Activated naive CD8-positive, alpha-beta T cell treated with anti-CD3 and anti-CD28 coated beads, Interleukin-2, amount 50 U/mL, for 24 hours (primary cell): ENCODE data around the gene TSTD1.

Experiments
- ATAC-seq: fragments of 150-1000 bp; cut with Tn5 transposase; one replicate; pipeline ENCODE4 v1.10.0; 2021
- DNase-seq: peaks from one replicate; pipeline ENCODE4 v3.0.0; 2021
- H3K27ac Mint-ChIP-seq: one replicate; pipeline ENCODE4 v1.8.0; 2021; ENCODE audit warnings: mild to moderate bottlenecking, mixed read lengths
- H3K27me3 Mint-ChIP-seq: one replicate; pipeline ENCODE4 v1.8.0; 2021; ENCODE audit warnings: mixed read lengths
- H3K36me3 Mint-ChIP-seq: one replicate; pipeline ENCODE4 v1.8.0; 2021; ENCODE audit warnings: low read depth, mixed read lengths
- H3K4me1 Mint-ChIP-seq: one replicate; pipeline ENCODE4 v1.8.0; 2021; ENCODE audit warnings: mixed read lengths
- H3K4me3 Mint-ChIP-seq: one replicate; pipeline ENCODE4 v1.8.0; 2021; ENCODE audit warnings: mild to moderate bottlenecking, moderate library complexity, mixed read lengths
- H3K9me3 Mint-ChIP-seq: one replicate; pipeline ENCODE4 v1.8.0; 2021; ENCODE audit warnings: mixed read lengths

TSTD1 gene

DNA sequence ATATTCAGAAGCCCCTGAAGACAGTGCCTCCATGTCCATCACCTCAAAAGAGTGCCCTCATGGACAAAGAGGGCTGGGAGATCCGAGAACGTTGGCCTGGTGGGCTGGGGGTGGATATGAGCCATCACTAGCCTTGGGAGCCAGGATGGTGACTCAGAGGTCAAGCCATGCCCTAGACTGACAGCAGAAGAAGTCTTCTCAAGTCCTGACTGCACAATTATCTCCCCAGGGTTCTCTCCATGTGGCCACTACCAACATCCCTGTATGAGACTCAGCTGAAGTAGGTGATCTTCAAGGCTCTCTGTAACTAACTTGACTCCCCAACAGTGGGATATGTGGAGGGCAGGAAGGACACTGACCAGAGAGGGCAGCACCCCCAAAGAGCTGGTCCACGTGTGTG lies 14.1 kb upstream of the TSTD1 start:
- H3K9me3 Mint-ChIP-seq: no peaks in the 10 kb centered on the region
- H3K4me1 Mint-ChIP-seq: peaks cover 14% of the 10 kb centered on the region
- H3K36me3 Mint-ChIP-seq: peaks cover 70% of the 10 kb centered on the region
- ATAC-seq (no peak), DNase-seq (no peak)
- no peaks in the 10 kb centered on the region for H3K27me3 Mint-ChIP-seq
- H3K27ac Mint-ChIP-seq: peak overlapping the region; percentile 49
- H3K4me3 Mint-ChIP-seq: no peak overlapping the region

DNA sequence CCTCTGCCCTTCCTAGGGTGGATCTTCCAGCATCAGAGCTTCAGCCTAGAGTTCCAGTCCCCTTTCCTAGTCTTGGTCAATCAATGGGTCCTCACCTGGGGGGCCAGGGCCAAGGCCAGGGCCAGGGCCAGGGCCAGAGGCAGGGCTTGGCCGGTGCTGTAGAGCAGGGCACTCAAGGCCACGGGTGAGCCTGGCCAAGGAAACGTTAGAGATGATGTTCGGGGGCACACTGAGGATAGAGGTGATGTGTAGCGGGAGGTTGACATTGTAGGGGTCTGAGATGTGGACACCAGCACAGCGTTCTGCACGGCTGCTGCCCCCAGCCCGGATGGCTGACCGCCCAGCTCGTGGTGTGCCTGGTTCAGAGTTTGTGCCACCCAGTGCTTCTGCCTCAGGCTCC lies 12.5 kb upstream of the TSTD1 start:
- Mint-ChIP-seq H3K4me1 (peaks cover 21% of the 10 kb centered on the region), H3K9me3 (peaks cover 4% of the 10 kb centered on the region), H3K4me3 (no peak overlapping the region), H3K36me3 (peaks cover 70% of the 10 kb centered on the region), H3K27me3 (no peaks in the 10 kb centered on the region), H3K27ac (no peak overlapping the region)
- ATAC-seq (no peak), DNase-seq (no peak)

DNA sequence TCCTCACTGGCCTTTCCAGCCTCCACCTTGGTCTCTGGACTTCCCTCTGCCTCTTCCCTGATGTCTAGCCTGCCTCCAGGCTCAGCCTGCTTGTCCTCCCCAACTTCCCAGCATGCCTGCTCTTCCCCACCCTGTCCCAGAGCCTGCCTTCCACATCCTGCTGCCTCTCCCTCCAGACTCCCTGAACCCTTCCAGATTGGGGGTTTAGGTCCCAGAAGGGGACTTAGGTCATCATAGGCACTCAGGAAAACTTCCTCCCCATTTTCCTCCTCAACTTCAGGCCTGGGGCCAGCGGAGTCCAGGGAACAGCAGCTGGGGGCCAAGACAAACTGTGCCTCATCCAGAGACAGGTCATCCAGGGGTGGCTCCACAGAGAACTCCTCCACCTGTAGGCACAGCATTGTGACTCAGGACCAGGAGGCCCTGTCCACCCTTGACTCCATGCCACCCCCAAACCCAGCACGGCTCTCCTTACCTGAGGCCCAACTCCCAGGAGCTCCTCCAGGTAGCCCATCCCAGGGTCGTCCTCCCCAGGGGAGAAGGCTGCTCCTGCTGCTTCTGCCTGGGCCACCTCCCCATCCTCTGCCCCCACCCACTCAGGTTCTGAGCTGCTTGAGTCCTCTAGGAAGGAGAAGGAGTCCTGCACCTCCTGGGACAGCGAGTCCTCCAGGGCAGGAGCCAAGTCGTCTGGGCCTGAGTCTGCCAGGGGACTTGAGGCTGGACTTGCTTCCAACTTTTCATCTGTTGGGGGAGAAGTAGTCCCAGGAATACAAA lies 10.4 kb upstream of the TSTD1 start:
- Mint-ChIP-seq H3K9me3 (peaks cover 4% of the 10 kb centered on the region), H3K27me3 (no peaks in the 10 kb centered on the region), H3K36me3 (peaks cover 77% of the 10 kb centered on the region), H3K27ac (peak overlapping the region; percentile 0), H3K4me1 (peaks cover 35% of the 10 kb centered on the region), H3K4me3 (no peak overlapping the region)
- ATAC-seq (no peak), DNase-seq (no peak)

DNA sequence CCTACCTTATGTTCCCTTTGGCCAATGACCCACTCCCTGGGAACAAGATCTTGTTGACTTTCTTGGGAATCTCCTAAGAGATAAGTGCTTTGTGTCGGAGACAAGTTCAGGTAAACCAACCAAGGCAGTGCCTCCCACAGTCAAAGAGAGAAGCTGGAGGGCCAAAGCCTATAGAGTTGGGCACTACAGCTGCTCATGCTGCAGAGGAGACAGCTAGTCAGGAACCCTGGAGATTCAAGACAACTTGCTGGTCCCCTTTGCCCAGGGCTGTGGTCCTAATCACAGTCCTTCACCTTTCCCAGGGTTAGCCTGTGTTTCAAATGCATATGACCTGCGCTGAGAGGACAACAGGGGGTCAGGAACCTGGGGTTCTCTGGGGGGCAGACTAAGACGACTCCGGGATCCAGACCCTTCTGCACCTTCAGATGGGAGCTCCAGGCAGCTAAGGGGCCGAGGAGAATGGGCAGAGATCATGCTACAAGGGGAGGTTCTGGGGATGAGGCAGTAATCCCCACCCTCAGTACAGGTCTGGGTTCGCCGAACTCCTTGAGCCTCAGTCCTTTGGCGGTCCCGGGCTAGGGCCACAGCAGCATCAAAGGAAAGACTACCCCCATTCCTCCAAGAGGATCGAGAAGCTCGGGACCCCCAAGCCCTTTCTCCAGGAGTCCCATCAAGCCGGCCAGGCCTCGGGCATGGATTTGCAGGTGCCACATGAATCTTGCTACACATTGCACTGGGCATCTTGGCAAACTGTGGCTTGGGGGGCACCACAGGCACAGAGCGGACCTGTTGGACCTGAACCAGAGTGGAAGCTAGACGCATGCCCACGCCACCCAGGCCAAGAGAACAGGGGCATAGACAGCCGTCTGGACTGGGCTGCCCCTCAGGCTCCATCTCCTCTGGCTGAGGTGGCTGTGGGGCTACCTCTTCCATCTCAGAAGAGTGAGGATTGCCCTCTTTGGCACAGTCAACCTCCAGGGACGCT lies 9.0 kb upstream of the TSTD1 start:
- Mint-ChIP-seq H3K4me1 (peaks cover 42% of the 10 kb centered on the region), H3K27me3 (no peaks in the 10 kb centered on the region), H3K4me3 (no peak overlapping the region), H3K9me3 (peaks cover 4% of the 10 kb centered on the region), H3K27ac (peak overlapping the region; percentile 98), H3K36me3 (peaks cover 70% of the 10 kb centered on the region)
- DNase-seq (no peak), ATAC-seq (no peak)

DNA sequence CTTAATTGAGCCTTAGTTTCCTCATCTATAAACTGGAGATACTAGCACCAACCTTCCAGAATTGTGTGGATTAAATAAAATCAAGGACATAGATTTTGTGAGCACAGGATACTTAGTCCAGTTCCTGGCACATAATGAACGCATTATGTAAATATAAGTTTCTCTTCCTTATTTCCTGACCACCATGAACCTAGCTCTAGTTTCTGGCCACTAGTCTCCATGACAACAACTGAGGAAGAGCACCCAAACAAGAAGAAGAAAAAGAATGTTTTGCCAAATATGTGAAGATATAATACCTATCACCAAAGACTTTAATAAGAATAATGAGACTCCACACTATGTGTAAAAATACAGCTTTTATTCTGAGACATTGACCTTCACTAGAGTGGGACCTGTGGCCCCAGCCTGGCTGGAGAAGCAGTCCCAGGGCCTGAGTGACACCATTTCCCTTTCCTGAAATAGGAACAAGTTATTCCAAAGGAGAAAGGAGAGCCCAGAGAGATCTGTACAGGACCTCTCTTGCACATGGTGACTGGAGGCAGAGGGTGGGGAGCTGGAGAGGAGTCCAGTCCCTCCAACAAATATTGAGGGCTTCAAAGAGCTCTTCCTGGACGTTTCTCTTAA lies 8.0 kb upstream of the TSTD1 start:
- H3K4me1 Mint-ChIP-seq: peaks cover 41% of the 10 kb centered on the region
- DNase-seq: no peak
- H3K36me3 Mint-ChIP-seq: peaks cover 69% of the 10 kb centered on the region
- peak overlapping the region; percentile 98 for H3K27ac Mint-ChIP-seq
- H3K4me3 Mint-ChIP-seq: peak overlapping the region; percentile 91
- ATAC-seq: no peak
- no peaks in the 10 kb centered on the region for H3K27me3 Mint-ChIP-seq
- peaks cover 4% of the 10 kb centered on the region for H3K9me3 Mint-ChIP-seq

DNA sequence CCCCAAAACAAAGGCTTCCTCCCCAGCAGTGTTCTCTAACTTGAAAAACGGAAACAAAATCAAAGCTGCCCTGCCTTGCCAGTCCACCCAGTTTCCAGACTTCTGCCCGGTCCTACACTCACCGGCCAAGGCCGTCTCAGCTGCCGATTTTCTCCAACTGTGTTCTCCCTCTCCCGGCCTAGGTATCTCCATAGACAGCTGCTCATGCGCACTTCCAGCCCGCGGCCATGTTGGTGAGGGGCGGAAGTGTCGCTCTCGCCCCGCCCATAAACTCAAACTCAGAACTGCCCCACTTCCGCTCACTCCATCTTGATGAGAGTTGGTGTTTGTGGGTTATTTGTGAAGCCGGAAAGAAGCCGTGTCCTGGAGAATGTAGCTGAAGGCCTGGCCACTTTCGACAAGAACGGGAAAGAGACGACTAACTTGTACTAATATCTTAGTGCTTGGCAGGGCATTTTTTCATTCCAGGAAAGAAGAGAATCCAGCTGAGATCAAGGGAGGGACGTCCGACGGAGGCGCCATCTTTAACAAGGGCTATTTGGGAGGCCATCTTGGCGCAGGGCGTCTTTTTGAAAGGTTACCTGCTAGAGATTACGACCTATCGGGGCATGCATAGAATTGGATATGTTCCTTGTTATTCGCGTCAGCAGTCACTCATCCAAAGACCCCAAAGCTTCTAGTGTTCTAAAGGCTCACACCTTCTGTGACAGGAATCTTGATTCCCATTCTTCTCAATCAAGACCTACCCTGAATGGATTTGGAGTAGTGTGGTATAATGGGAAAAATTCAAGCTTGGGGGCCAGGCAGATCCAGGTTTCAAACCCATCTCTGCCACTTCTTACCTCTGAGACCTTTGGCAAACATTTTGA lies 7.2 kb upstream of the TSTD1 start, which contains the start of gene USF1:
TSS of gene USF1 (minus strand) at position 242 of the 869 bp plus-strand sequence. CDS start 2,702 bp downstream, outside the sequence.
- H3K36me3 Mint-ChIP-seq: peaks cover 74% of the 10 kb centered on the region
- H3K4me1 Mint-ChIP-seq: peaks cover 44% of the 10 kb centered on the region
- no peaks in the 10 kb centered on the region for H3K27me3 Mint-ChIP-seq
- peaks cover 4% of the 10 kb centered on the region for H3K9me3 Mint-ChIP-seq
- H3K4me3 Mint-ChIP-seq: peak within 1 kb of the TSS; percentile 91
- ATAC-seq (peak; percentile 76), DNase-seq (peak; percentile 91)
- H3K27ac Mint-ChIP-seq: peak within 1 kb of the TSS; percentile 98

DNA sequence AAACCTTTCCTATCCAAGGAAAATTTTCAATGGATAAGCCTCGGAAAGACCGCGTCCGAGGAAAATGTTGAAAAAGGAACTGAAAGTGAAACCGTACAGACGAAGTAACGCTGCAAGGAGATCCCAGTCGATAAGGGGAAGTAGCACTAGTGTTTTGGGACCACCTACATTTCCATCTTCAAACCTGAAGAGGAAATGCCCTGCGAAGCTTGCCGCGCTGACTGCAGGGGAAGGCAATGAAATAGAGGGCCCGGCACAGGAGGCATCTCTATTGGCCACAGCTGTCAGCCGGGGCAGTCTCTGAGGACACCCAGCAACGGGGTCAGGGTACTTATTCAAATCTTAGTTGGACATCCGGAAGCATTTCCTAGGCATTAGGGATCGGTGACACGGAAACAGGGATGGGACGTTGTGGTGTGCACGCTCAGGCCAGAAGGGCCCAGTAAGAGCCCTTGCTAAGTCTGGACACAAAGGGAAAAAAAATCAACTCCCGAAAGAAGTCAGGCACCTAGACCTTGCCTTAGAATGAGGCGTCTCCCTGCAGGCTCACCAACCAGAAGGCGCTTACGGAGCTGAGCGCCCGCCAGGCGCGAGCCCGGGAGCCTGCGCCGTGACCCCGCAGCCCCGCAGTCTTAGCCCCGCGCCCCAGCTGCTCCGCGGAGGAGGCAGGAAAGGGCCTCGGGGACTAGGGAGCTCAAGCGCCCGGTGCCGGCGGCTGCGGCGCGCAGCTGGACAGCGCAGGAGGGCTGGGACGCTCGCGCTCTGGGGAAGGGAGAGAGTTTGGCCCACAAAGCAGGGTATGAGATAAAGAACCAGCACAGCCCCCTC lies 6.4 kb upstream of the TSTD1 start:
- Mint-ChIP-seq H3K27me3 (no peaks in the 10 kb centered on the region), H3K4me3 (peak overlapping the region; percentile 91), H3K27ac (peak overlapping the region; percentile 98), H3K4me1 (peaks cover 48% of the 10 kb centered on the region), H3K36me3 (peaks cover 77% of the 10 kb centered on the region), H3K9me3 (peaks cover 4% of the 10 kb centered on the region)
- DNase-seq (peak; percentile 71), ATAC-seq (peak; percentile 71)

DNA sequence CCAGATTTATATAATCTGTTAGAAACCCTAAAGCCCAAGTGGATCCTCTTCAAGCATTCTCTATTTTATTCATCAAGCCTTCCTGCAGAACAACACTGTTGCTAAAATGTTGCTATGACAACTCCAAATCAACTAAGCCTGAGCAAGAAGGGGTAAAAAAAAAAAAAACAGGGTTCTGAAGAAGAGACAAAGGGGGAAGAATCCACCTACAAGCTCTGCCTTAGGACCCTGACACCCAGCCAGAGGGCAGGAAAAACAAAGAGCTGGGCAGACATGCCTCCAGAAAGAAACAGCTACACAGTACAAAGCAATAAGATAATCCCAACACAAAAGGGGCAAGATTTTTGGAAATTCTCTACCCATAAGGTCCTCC lies 5.8 kb upstream of the TSTD1 start:
- DNase-seq: no peak
- peak overlapping the region; percentile 96 for H3K27ac Mint-ChIP-seq
- H3K4me1 Mint-ChIP-seq: peaks cover 54% of the 10 kb centered on the region
- H3K36me3 Mint-ChIP-seq: peaks cover 76% of the 10 kb centered on the region
- peaks cover 4% of the 10 kb centered on the region for H3K9me3 Mint-ChIP-seq
- peak overlapping the region; percentile 91 for H3K4me3 Mint-ChIP-seq
- no peak for ATAC-seq
- H3K27me3 Mint-ChIP-seq: no peaks in the 10 kb centered on the region

DNA sequence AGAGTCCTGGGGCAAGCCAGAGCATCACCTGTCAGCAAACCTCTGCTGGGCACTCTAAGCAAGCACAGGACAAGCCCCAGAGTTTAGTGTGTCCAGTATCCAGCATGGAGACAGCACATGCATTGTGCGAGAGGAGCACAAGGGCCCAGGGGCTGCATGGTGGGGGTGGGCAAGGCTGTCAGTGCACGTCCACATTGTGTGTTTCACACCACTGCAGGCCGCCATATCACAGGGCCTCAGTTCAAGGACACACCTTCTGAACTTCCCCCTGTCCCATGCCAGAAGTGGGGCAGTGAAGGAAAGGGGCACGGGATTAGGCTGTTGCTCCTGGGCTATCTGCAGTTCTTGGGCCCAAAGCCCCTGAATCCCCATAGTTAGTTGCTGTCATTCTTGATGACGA lies 782 bp upstream of the TSTD1 start:
- H3K4me3 Mint-ChIP-seq: peak overlapping the region; percentile 88
- H3K9me3 Mint-ChIP-seq: no peaks in the 10 kb centered on the region
- ATAC-seq (no peak), DNase-seq (no peak)
- H3K36me3 Mint-ChIP-seq: peaks cover 49% of the 10 kb centered on the region
- no peaks in the 10 kb centered on the region for H3K27me3 Mint-ChIP-seq
- peak overlapping the region; percentile 91 for H3K27ac Mint-ChIP-seq
- H3K4me1 Mint-ChIP-seq: peaks cover 61% of the 10 kb centered on the region

DNA sequence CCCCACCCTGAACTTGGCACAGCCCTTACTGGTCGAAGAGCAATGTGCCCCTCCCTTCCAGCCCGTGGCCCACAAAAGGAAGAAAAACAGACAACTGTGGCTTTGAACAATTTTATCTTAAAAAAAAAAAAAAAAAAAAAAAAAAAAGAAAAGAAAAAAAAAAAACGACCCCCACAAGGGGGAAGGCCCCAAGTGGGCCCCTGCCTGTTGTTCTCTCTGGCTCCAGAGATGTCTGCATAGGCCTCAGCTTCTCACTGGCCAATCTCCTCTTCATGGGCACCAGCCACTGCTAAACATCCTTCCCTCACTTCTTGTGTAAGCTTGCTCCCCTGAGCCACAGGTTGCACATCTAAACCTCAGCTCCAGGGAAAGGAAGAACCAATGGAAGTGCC lies 386 bp upstream of the TSTD1 start:
- DNase-seq (no peak), ATAC-seq (no peak)
- Mint-ChIP-seq H3K4me1 (peaks cover 60% of the 10 kb centered on the region), H3K27me3 (no peaks in the 10 kb centered on the region), H3K9me3 (no peaks in the 10 kb centered on the region), H3K27ac (peak overlapping the region; percentile 91), H3K4me3 (peak overlapping the region; percentile 88), H3K36me3 (peaks cover 45% of the 10 kb centered on the region)

DNA sequence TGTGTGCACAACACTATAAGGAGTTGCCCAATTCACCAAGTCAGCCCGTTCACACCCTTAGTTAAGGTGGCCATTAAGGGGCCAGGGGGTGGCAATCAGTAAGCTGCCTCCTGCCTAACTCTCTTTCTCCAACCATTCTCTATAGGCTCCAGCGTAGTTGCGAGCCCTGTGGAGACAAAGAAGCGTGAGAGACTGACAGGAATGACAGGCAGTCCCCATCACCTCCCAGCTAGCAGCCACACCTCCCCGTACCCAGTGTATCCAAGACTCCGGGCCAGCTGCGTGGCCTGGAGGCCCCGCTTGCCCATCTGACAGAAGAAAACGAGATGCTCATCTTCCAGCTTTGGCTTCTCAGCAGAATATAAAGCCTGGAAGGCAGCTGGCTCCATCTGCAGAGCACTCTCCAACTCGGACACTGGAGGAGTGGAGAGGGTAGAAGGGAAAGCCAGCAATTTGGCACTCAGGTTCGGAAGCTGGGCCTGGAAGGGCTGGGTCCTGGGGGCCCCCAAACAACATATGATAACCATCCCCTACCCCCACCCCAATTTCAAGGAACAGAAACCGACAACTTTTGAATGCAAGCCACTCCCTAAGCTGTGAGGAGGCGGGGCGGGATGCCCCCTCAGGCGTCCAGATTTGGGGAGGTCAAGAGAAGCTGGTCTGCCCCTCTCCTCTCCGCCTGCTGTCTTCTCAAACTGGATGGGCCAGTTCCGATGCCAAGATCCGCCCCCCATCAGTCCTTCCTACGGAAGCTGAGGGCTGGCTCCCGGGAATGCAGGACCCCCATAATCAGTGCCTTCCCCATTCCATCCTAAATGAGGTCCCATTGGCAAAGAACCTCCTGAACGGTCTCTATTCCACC lies 872 bp downstream of the TSTD1 start:
- peaks cover 42% of the 10 kb centered on the region for H3K36me3 Mint-ChIP-seq
- H3K4me1 Mint-ChIP-seq: peaks cover 65% of the 10 kb centered on the region
- no peaks in the 10 kb centered on the region for H3K9me3 Mint-ChIP-seq
- peak overlapping the region; percentile 88 for H3K4me3 Mint-ChIP-seq
- H3K27me3 Mint-ChIP-seq: no peaks in the 10 kb centered on the region
- ATAC-seq: no peak
- DNase-seq: no peak
- peak overlapping the region; percentile 91 for H3K27ac Mint-ChIP-seq

DNA sequence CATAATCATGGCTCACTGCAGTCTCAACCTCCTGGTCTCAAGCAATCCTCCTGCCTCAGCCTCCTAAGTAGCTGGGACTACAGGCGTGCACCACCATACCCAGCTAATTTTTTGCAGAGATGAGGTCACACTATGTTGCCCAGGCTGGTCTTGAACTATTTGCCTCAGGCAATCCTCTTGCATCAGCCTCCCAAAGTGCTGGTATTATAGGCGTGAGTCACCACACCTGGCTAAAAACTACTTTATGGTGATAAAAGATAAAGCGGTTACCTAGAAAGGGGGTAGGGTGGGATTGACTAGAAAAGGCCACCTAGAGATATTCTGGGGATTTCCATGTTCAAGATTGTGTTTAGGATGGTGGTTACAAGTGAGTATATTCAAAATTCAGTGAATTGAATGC lies 5.0 kb downstream of the TSTD1 start:
- H3K9me3 Mint-ChIP-seq: no peaks in the 10 kb centered on the region
- H3K27me3 Mint-ChIP-seq: no peaks in the 10 kb centered on the region

More for the DNA sequence above, 5.0 kb downstream of the TSTD1 start:
- DNase-seq: no peak
- peaks cover 24% of the 10 kb centered on the region for H3K36me3 Mint-ChIP-seq
- ATAC-seq: peak; percentile 42
- no peak overlapping the region for H3K4me3 Mint-ChIP-seq
- H3K27ac Mint-ChIP-seq: peak overlapping the region; percentile 68
- peaks cover 57% of the 10 kb centered on the region for H3K4me1 Mint-ChIP-seq
